Ishikawa (cell line): ENCODE measurements around the gene HELZ.

Experiments
- CEBPB ChIP-seq: IDR thresholded peaks from 2 replicates; pipeline ENCODE4 v1.6.1; 2012
- EP300 ChIP-seq: IDR thresholded peaks from 2 replicates; pipeline ENCODE4 v1.6.1; 2012; ENCODE audit warnings: borderline replicate concordance
- FOXM1 ChIP-seq: IDR thresholded peaks from 2 replicates; pipeline ENCODE4 v1.6.1; 2012; ENCODE audit warnings: low read depth, borderline replicate concordance
- RAD21 ChIP-seq: IDR thresholded peaks from 2 replicates; pipeline ENCODE4 v1.6.1; 2012; ENCODE audit warnings: low read depth
- REST ChIP-seq: IDR thresholded peaks from 2 replicates; pipeline ENCODE4 v1.6.1; 2012; ENCODE audit warnings: low read depth, mild to moderate bottlenecking
- TAF1 ChIP-seq: IDR thresholded peaks from 2 replicates; pipeline ENCODE4 v1.6.1; 2012; ENCODE audit warnings: low read depth, mild to moderate bottlenecking
- TCF12 ChIP-seq: IDR thresholded peaks from 2 replicates; pipeline ENCODE4 v1.6.1; 2012; ENCODE audit warnings: low read depth
- TEAD4 ChIP-seq: IDR thresholded peaks from 2 replicates; pipeline ENCODE4 v1.6.1; 2012
- YY1 ChIP-seq: IDR thresholded peaks from 2 replicates; pipeline ENCODE4 v1.6.1; 2012; ENCODE audit warnings: low read depth
- TF ChIP-seq, protein P1 (sequence below): IDR thresholded peaks from 2 replicates; pipeline ENCODE4 v1.6.1; 2012

DNA sequence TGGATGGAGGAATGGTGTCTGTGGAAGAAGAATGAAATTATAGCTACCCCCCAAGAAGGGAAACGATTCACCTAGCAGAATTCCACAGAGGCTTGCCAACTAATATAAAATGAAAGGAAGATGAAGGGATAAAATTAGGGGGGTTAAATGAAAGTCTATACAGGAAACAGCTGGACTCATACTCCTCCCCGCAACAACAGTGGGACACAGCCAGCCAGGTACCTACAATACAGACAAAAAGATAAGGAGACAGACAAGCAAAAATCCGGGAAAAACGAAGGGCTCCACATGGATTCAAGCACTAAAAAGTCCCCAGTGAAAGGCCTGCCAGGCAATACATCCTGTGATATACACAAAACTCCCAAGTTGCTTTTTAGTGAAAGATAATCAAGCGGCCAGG, 152.7 kb downstream of the HELZ start:
- TF ChIP-seq RAD21 (no peak), CEBPB (no peak), EP300 (no peak), TCF12 (no peak), TAF1 (no peak), FOXM1 (no peak), REST (no peak), YY1 (no peak), TEAD4 (no peak)
- TF ChIP-seq, protein P1, sequence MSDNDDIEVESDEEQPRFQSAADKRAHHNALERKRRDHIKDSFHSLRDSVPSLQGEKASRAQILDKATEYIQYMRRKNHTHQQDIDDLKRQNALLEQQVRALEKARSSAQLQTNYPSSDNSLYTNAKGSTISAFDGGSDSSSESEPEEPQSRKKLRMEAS, result no peak
